HCT116 (cell line): Measurements from ENCODE around the gene FLT3LG. TPM values are rescaled to one million over a fixed set of nuclear protein-coding genes. Genes with fewer than 3 reads are reported as not detected.

Experiments used
- ATAC-seq: fragments of 200-7000 bp; cut with Tn5 transposase; 2 replicates; pipeline ENCODE4 v1.9.1; 2020; ENCODE audit warnings: mild to moderate bottlenecking, moderate library complexity
- BruUV-seq: library from RNA; stranded (reverse); fragments of 400-500 nt; replicated peaks from 2 replicates; lab custom pipeline; 2021; lab: Mats Ljungman, UMichigan
- CTCF ChIA-PET: fragments of 300-600 bp; sonication (Branson Sonifier 250); formaldehyde crosslinking; loops from one replicate; lab custom pipeline; 2021; ENCODE audit warnings: antibody characterized with exemption; lab: Charles Lee
- POLR2A ChIA-PET: fragments of 300-600, 350-600 bp; sonication (Branson Sonifier 250); formaldehyde crosslinking; loops from one replicate; lab custom pipeline; 2021; ENCODE audit warnings: antibody characterized with exemption; lab: Charles Lee
- RAD21 ChIA-PET, 2 experiments: fragments of 300-600 bp; sonication (Branson Sonifier 250); formaldehyde crosslinking; loops; one replicate each; lab custom pipeline; 2023; ENCODE audit warnings: low total read pairs in 2 of 2; ENCODE audit not compliant: uncharacterized antibody in 2 of 2, unreplicated experiment in 2 of 2, low non-redundant PET in 1 of 2; lab: Charles Lee
- DNase-seq: peaks from one replicate; pipeline ENCODE4 v3.0.0-alpha.2; 2010; ENCODE audit warnings: low read depth, low spot score
- H2AFZ ChIP-seq: fragments of 200-600 bp; shearing (Covaris generic), sonication (generic); 2 replicates; pipeline ENCODE4 v1.6.1; 2017; ENCODE audit warnings: low read depth, mixed run types, mixed read lengths, antibody characterized with exemption, low read length; ENCODE audit not compliant: poor library complexity, severe bottlenecking
- H3K27ac ChIP-seq: 2 replicates; pipeline ENCODE4 v1.5.1; 2012; ENCODE audit warnings: low read depth, low read length
- H3K27me3 ChIP-seq: fragments of 200-600 bp; sonication (generic); 2 replicates; pipeline ENCODE4 v1.6.1; 2016; ENCODE audit warnings: mixed run types, low read length, mixed read lengths; ENCODE audit not compliant: insufficient read depth
- H3K36me3 ChIP-seq, 2 experiments: fragments of 200-500 bp in 1 of 2; fragments of 200-600 bp in 1 of 2; sonication (Bioruptor generic) in 1 of 2; sonication (generic) in 1 of 2; 2 replicates each; pipeline versions ENCODE4 v1.5.1 to v1.6.1; 2014 to 2016; ENCODE audit warnings: low read length in 2 of 2, inconsistent platforms in 1 of 2, mixed read lengths in 1 of 2, mixed run types in 1 of 2; ENCODE audit not compliant: insufficient read depth in 2 of 2, control insufficient read depth in 1 of 2
- H3K4me1 ChIP-seq, 2 experiments: fragments of 200-600 bp in 1 of 2; sonication (generic) in 1 of 2; 2 replicates each; pipeline versions ENCODE4 v1.5.1 to v1.6.1; 2012 to 2017; ENCODE audit warnings: low read length in 2 of 2, inconsistent platforms in 1 of 2, mild to moderate bottlenecking in 1 of 2, mixed read lengths in 1 of 2, mixed run types in 1 of 2, moderate library complexity in 1 of 2; ENCODE audit not compliant: insufficient read depth in 2 of 2, control insufficient read depth in 1 of 2
- H3K4me2 ChIP-seq: fragments of 200-600 bp; sonication (generic); 2 replicates; pipeline ENCODE4 v1.6.1; 2017; ENCODE audit warnings: mixed run types, low read length, mixed read lengths
- H3K4me3 ChIP-seq, 2 experiments: fragments of 200-600 bp in 1 of 2; sonication (generic) in 1 of 2; replicated peaks in 1 of 2; 2 replicates each; pipeline ENCODE4 v1.5.1; 2011 to 2016; ENCODE audit warnings: low read length in 2 of 2, control low read depth in 1 of 2, low read depth in 1 of 2, mild to moderate bottlenecking in 1 of 2, mixed read lengths in 1 of 2, mixed run types in 1 of 2
- H3K79me2 ChIP-seq: fragments of 200-600 bp; sonication (generic); 2 replicates; pipeline ENCODE4 v1.6.1; 2017; ENCODE audit warnings: mild to moderate bottlenecking, mixed run types, low read length, moderate library complexity, mixed read lengths; ENCODE audit not compliant: insufficient read depth
- H3K9ac ChIP-seq: fragments of 200-600 bp; sonication (generic); 2 replicates; pipeline ENCODE4 v1.6.1; 2016; ENCODE audit warnings: low read length, mixed read lengths
- H3K9me2 ChIP-seq: fragments of 200-600 bp; sonication (generic), shearing (Covaris generic); 2 replicates; pipeline ENCODE4 v1.6.1; 2017; ENCODE audit warnings: mixed run types, mild to moderate bottlenecking, moderate library complexity; ENCODE audit not compliant: insufficient read depth
- H3K9me3 ChIP-seq, 2 experiments: fragments of 200-500 bp in 1 of 2; fragments of 200-600 bp in 1 of 2; sonication (Bioruptor generic) in 1 of 2; sonication (generic) in 1 of 2; 2 replicates each; pipeline ENCODE4 v1.6.1; 2014 to 2017; ENCODE audit warnings: low read length in 2 of 2, mixed read lengths in 2 of 2, inconsistent platforms in 1 of 2, low read depth in 1 of 2, mild to moderate bottlenecking in 1 of 2, mixed run types in 1 of 2, moderate library complexity in 1 of 2; ENCODE audit not compliant: control insufficient read depth in 1 of 2, insufficient read depth in 1 of 2
- H4K20me1 ChIP-seq: fragments of 200-600 bp; sonication (generic), shearing (Covaris generic); 2 replicates; pipeline ENCODE4 v1.6.1; 2017; ENCODE audit warnings: mixed run types, mild to moderate bottlenecking, moderate library complexity; ENCODE audit not compliant: insufficient read depth
- ATF3 ChIP-seq: IDR thresholded peaks from 2 replicates; pipeline ENCODE4 v1.6.1; 2012
- CBX3 ChIP-seq: IDR thresholded peaks from 2 replicates; pipeline ENCODE4 v1.6.1; 2012; ENCODE audit warnings: low read depth
- CTCF ChIP-seq, 3 experiments: fragments of 200-600 bp in 1 of 3; sonication (generic) in 1 of 3; IDR thresholded peaks in 2 of 3; conservative IDR thresholded peaks in 1 of 3; 2 replicates each; pipeline ENCODE4 v1.5.1; 2012 to 2017; ENCODE audit warnings: low read depth in 2 of 3, low read length in 2 of 3, antibody characterized with exemption in 1 of 3, borderline replicate concordance in 1 of 3, control low read depth in 1 of 3, mild to moderate bottlenecking in 1 of 3, mixed read lengths in 1 of 3, mixed run types in 1 of 3, moderate library complexity in 1 of 3; ENCODE audit not compliant: insufficient read depth in 1 of 3
- EGR1 ChIP-seq: IDR thresholded peaks from 2 replicates; pipeline ENCODE4 v1.6.1; 2012; ENCODE audit warnings: low read depth
- EZH2 ChIP-seq: fragments of 200-600 bp; sonication (generic); IDR thresholded peaks from 2 replicates; pipeline ENCODE4 v1.6.1; 2017; ENCODE audit warnings: antibody characterized with exemption, mixed run types
- EZH2phosphoT487 ChIP-seq: fragments of 200-600 bp; IDR thresholded peaks from 2 replicates; pipeline ENCODE4 v1.6.1; 2018; ENCODE audit warnings: antibody characterized with exemption, borderline replicate concordance
- JUND ChIP-seq: IDR thresholded peaks from 2 replicates; pipeline ENCODE4 v1.6.1; 2012
- MAX ChIP-seq: IDR thresholded peaks from 2 replicates; pipeline ENCODE4 v1.6.1; 2012
- POLR2AphosphoS5 ChIP-seq: IDR thresholded peaks from 2 replicates; pipeline ENCODE4 v1.6.1; 2011; ENCODE audit warnings: mild to moderate bottlenecking, low read depth, low read length, moderate library complexity
- RAD21 ChIP-seq: IDR thresholded peaks from 2 replicates; pipeline ENCODE4 v1.6.1; 2012; ENCODE audit warnings: low read depth, mild to moderate bottlenecking
- REST ChIP-seq: IDR thresholded peaks from 2 replicates; pipeline ENCODE4 v1.6.1; 2012; ENCODE audit warnings: low read depth
- SP1 ChIP-seq: IDR thresholded peaks from 2 replicates; pipeline ENCODE4 v1.6.1; 2012; ENCODE audit warnings: low read depth
- SRF ChIP-seq: IDR thresholded peaks from 2 replicates; pipeline ENCODE4 v1.6.1; 2012; ENCODE audit warnings: low read depth
- TCF7L2 ChIP-seq: IDR thresholded peaks from 2 replicates; pipeline ENCODE4 v1.7.0; 2011; ENCODE audit warnings: borderline replicate concordance, inconsistent platforms; ENCODE audit not compliant: insufficient read depth, insufficient read length; ENCODE audit errors: extremely low read depth
- ZBTB33 ChIP-seq: IDR thresholded peaks from 2 replicates; pipeline ENCODE4 v1.6.1; 2011; ENCODE audit warnings: mild to moderate bottlenecking, low read length, moderate library complexity; ENCODE audit not compliant: insufficient replicate concordance; ENCODE audit errors: extremely low read depth
- ZFX ChIP-seq: fragments of 450-650 bp; IDR thresholded peaks from 2 replicates; pipeline ENCODE4 v1.6.1; 2017
- ZNF274 ChIP-seq: fragments of 200-500 bp; sonication (Bioruptor generic); IDR thresholded peaks from 2 replicates; pipeline ENCODE4 v1.6.1; 2014; ENCODE audit warnings: mild to moderate bottlenecking, low read depth, low read length, inconsistent platforms
- intact Hi-C: fragments of 100-400 bp; cut with micrococcal nuclease; formaldehyde crosslinking; loops from 2 replicates; pipeline ENCODE4 v1.10.0; 2022
- total RNA-seq: library from RNA; stranded (reverse); gene quantifications from one replicate; pipeline ENCODE4 v1.2.1, GENCODE V29; 2021; ENCODE audit not compliant: unreplicated experiment

FLT3LG gene
- total RNA-seq, 1 experiment from 2014 or later, result 3.8 TPM

GRCh38 chr19:49463960-49464740 is 9.9 kb upstream of the FLT3LG start:
- BruUV-seq, result no TSS peak
- DNase-seq (no peak), ATAC-seq (no peak)
- ChIA-PET POLR2A (no interaction called here), CTCF (no interaction called here), RAD21 (no interaction called here)
- no peak overlapping the region for H3K9ac ChIP-seq
- H3K4me3 ChIP-seq, result no peak overlapping the region
- H2AFZ ChIP-seq, result no peak overlapping the region
- no peak overlapping the region for H3K27ac ChIP-seq
- H3K4me2 ChIP-seq, result no peak overlapping the region
- H3K36me3 ChIP-seq, result no peaks in the 10 kb centered on the region
- no peaks in the 10 kb centered on the region for H3K79me2 ChIP-seq
- intact Hi-C loops, result no loop called here
- no peaks in the 10 kb centered on the region for H3K27me3 ChIP-seq
- H3K9me2 ChIP-seq, result no peaks in the 10 kb centered on the region
- TF ChIP-seq ZNF274 (no peak), EGR1 (no peak), JUND (no peak), SP1 (no peak), RAD21 (no peak), TCF7L2 (no peak), ATF3 (no peak), CTCF (IDR thresholded peaks at IDR 0.05 in 2 of 3, conservative IDR thresholded peaks at IDR 0.05 in 1 of 3; ENCODE audit: borderline replicate concordance in 1 of 3, insufficient read depth in 1 of 3, low read depth in 2 of 3, low read length in 2 of 3) (no peak), SRF (no peak), ZFX (no peak), CBX3 (no peak), EZH2 (no peak), MAX (no peak), POLR2AphosphoS5 (no peak), REST (no peak), EZH2phosphoT487 (no peak), ZBTB33 (no peak)
- no peaks in the 10 kb centered on the region for H4K20me1 ChIP-seq
- H3K9me3 ChIP-seq, result no peaks in the 10 kb centered on the region
- H3K4me1 ChIP-seq, result peaks cover 7 to 11% of the 10 kb centered on the region in 2 experiments; a peak in 3 of 4 replicates
